Measurements from ENCODE around the gene THBS2. TPM values are rescaled to one million over a fixed set of nuclear protein-coding genes. Genes with fewer than 3 reads are reported as not detected.

THBS2 gene
- total and polyA plus RNA-seq, 2 donors, result 22.8 to 140 TPM

GRCh38 chr6:169239181-169239580, 14.5 kb downstream of the THBS2 start:
- no peak overlapping the region for H3K4me3 ChIP-seq (ENCODE audit: low read depth, low read length)
- WGBS, result 90% methylated on average over 7 of the region's 7 CpGs
- H3K4me1 ChIP-seq (ENCODE audit: insufficient read depth), result no peaks in the 10 kb centered on the region
- no peak overlapping the region for H3K27ac ChIP-seq (ENCODE audit: low read depth)
- no peak for DNase-seq (ENCODE audit: extremely low spot score)
- H3K36me3 ChIP-seq (ENCODE audit: insufficient read depth), result no peaks in the 10 kb centered on the region

- no peak for DNase-seq (ENCODE audit: extremely low spot score)
- H3K36me3 ChIP-seq (ENCODE audit: insufficient read depth), result no peaks in the 10 kb centered on the region
- H3K4me1 ChIP-seq (ENCODE audit: insufficient read depth), result no peaks in the 10 kb centered on the region
- 93% methylated on average over 8 of the region's 8 CpGs for WGBS
- no peak overlapping the region for H3K27ac ChIP-seq (ENCODE audit: low read depth)
- no peak overlapping the region for H3K4me3 ChIP-seq (ENCODE audit: low read depth, low read length)
Measured at GRCh38 chr6:169238766-169239165, 14.9 kb downstream of the THBS2 start.

GRCh38 chr6:169237496-169238134, 16.0 kb downstream of the THBS2 start:
- 88% methylated on average over 25 of the region's 25 CpGs for WGBS
- Histone ChIP-seq H3K36me3 (ENCODE audit: insufficient read depth) (no peaks in the 10 kb centered on the region), H3K27ac (ENCODE audit: low read depth) (no peak overlapping the region)

GRCh38 chr6:169236988-169237387, 16.7 kb downstream of the THBS2 start:
- no peak for DNase-seq (ENCODE audit: extremely low spot score)
- no peak overlapping the region for H3K27ac ChIP-seq (ENCODE audit: low read depth)
- no peak overlapping the region for H3K4me3 ChIP-seq (ENCODE audit: low read depth, low read length)
- no peaks in the 10 kb centered on the region for H3K36me3 ChIP-seq (ENCODE audit: insufficient read depth)
- H3K4me1 ChIP-seq (ENCODE audit: insufficient read depth), result no peaks in the 10 kb centered on the region
- 83% methylated on average over 17 of the region's 17 CpGs for WGBS

More at GRCh38 chr6:169237496-169238134, 16.0 kb downstream of the THBS2 start:
- Histone ChIP-seq H3K4me1 (ENCODE audit: insufficient read depth) (no peaks in the 10 kb centered on the region), H3K4me3 (ENCODE audit: low read depth, low read length) (no peak overlapping the region)
- no peak for DNase-seq (ENCODE audit: extremely low spot score)

- H3K4me3 ChIP-seq (ENCODE audit: low read depth, low read length), result no peak overlapping the region
- H3K4me1 ChIP-seq (ENCODE audit: insufficient read depth), result no peaks in the 10 kb centered on the region
- no peak overlapping the region for H3K27ac ChIP-seq (ENCODE audit: low read depth)
- no peak for DNase-seq (ENCODE audit: extremely low spot score)
- H3K36me3 ChIP-seq (ENCODE audit: insufficient read depth), result no peaks in the 10 kb centered on the region
- 97% methylated on average over 8 of the region's 8 CpGs for WGBS
Measured at GRCh38 chr6:169236545-169236944, 17.1 kb downstream of the THBS2 start.

- no peaks in the 10 kb centered on the region for H3K4me1 ChIP-seq (ENCODE audit: insufficient read depth)
- no peak for DNase-seq (ENCODE audit: extremely low spot score)
- no peak overlapping the region for H3K27ac ChIP-seq (ENCODE audit: low read depth)
- 96% methylated on average over 11 of the region's 11 CpGs for WGBS
- no peak overlapping the region for H3K4me3 ChIP-seq (ENCODE audit: low read depth, low read length)
- no peaks in the 10 kb centered on the region for H3K36me3 ChIP-seq (ENCODE audit: insufficient read depth)
Measured at GRCh38 chr6:169235286-169235685, 18.4 kb downstream of the THBS2 start.

GRCh38 chr6:169234634-169235033, 19.0 kb downstream of the THBS2 start:
- 94% methylated on average over 18 of the region's 18 CpGs for WGBS
- Histone ChIP-seq H3K27ac (ENCODE audit: low read depth) (no peak overlapping the region), H3K36me3 (ENCODE audit: insufficient read depth) (no peaks in the 10 kb centered on the region), H3K4me3 (ENCODE audit: low read depth, low read length) (no peak overlapping the region), H3K4me1 (ENCODE audit: insufficient read depth) (no peaks in the 10 kb centered on the region)
- no peak for DNase-seq (ENCODE audit: extremely low spot score)

GRCh38 chr6:169233832-169234231, 19.8 kb downstream of the THBS2 start:
- no peak overlapping the region for H3K4me3 ChIP-seq (ENCODE audit: low read depth, low read length)
- H3K4me1 ChIP-seq (ENCODE audit: insufficient read depth), result no peaks in the 10 kb centered on the region
- 96% methylated on average over 6 of the region's 6 CpGs for WGBS
- H3K36me3 ChIP-seq (ENCODE audit: insufficient read depth), result no peaks in the 10 kb centered on the region
- DNase-seq (ENCODE audit: extremely low spot score), result no peak
- no peak overlapping the region for H3K27ac ChIP-seq (ENCODE audit: low read depth)

GRCh38 chr6:169233181-169233580, 20.5 kb downstream of the THBS2 start:
- no peak overlapping the region for H3K4me3 ChIP-seq (ENCODE audit: low read depth, low read length)
- no peak for DNase-seq (ENCODE audit: extremely low spot score)
- H3K27ac ChIP-seq (ENCODE audit: low read depth), result no peak overlapping the region
- H3K4me1 ChIP-seq (ENCODE audit: insufficient read depth), result no peaks in the 10 kb centered on the region
- 97% methylated on average over 13 of the region's 13 CpGs for WGBS
- H3K36me3 ChIP-seq (ENCODE audit: insufficient read depth), result no peaks in the 10 kb centered on the region

- H3K36me3 ChIP-seq (ENCODE audit: insufficient read depth), result no peaks in the 10 kb centered on the region
Measured at GRCh38 chr6:169232507-169232931, 21.1 kb downstream of the THBS2 start.

GRCh38 chr6:169231790-169232506, 21.7 kb downstream of the THBS2 start:
- WGBS, result 97% methylated on average over 55 of the region's 55 CpGs
- Histone ChIP-seq H3K36me3 (ENCODE audit: insufficient read depth) (peaks cover 2% of the 10 kb centered on the region), H3K4me1 (ENCODE audit: insufficient read depth) (no peaks in the 10 kb centered on the region), H3K27ac (ENCODE audit: low read depth) (no peak overlapping the region), H3K4me3 (ENCODE audit: low read depth, low read length) (no peak overlapping the region)
- no peak for DNase-seq (ENCODE audit: extremely low spot score)

More at GRCh38 chr6:169232507-169232931, 21.1 kb downstream of the THBS2 start:
- H3K4me1 ChIP-seq (ENCODE audit: insufficient read depth), result no peaks in the 10 kb centered on the region
- no peak overlapping the region for H3K4me3 ChIP-seq (ENCODE audit: low read depth, low read length)
- DNase-seq (ENCODE audit: extremely low spot score), result no peak
- no peak overlapping the region for H3K27ac ChIP-seq (ENCODE audit: low read depth)
- WGBS, result 94% methylated on average over 22 of the region's 22 CpGs

- WGBS, result 88% methylated on average over 33 of the region's 33 CpGs
- Histone ChIP-seq H3K27ac (ENCODE audit: low read depth) (no peak overlapping the region), H3K4me3 (ENCODE audit: low read depth, low read length) (no peak overlapping the region), H3K4me1 (ENCODE audit: insufficient read depth) (no peaks in the 10 kb centered on the region), H3K36me3 (ENCODE audit: insufficient read depth) (peaks cover 5% of the 10 kb centered on the region)
- DNase-seq (ENCODE audit: extremely low spot score), result no peak
Measured at GRCh38 chr6:169230946-169231789, 22.5 kb downstream of the THBS2 start.

- Histone ChIP-seq H3K36me3 (ENCODE audit: insufficient read depth) (peaks cover 5% of the 10 kb centered on the region), H3K4me1 (ENCODE audit: insufficient read depth) (no peaks in the 10 kb centered on the region), H3K4me3 (ENCODE audit: low read depth, low read length) (no peak overlapping the region), H3K27ac (ENCODE audit: low read depth) (no peak overlapping the region)
- 78% methylated on average over 9 of the region's 9 CpGs for WGBS
- no peak for DNase-seq (ENCODE audit: extremely low spot score)
Measured at GRCh38 chr6:169230322-169230665, 23.4 kb downstream of the THBS2 start.
